ENCODE data around the gene MSMP.

GRCh38 chr9:35736201-35736633, 17.9 kb downstream of the MSMP start:
- TF ChIP-seq CTCF (IDR thresholded peaks at IDR 0.05) (peak; percentile 78), EZH2 (IDR thresholded peaks at IDR 0.05) (no peak)

Measured in neural progenitor cell (in vitro differentiated cells).